ENCODE results near the gene HSD17B12. TPM values are rescaled to one million over a fixed set of nuclear protein-coding genes. Genes with fewer than 3 reads are reported as not detected.

The HSD17B12 gene
- total and polyA plus RNA-seq, 2 of the 8 experiments (the other 6 are each of a cell fraction or from before 2014, with no cell fraction given) = 46.0 to 121 TPM

- no peak for TF ChIP-seq CHD7 (IDR thresholded peaks at IDR 0.05; ENCODE audit: insufficient replicate concordance, low read length)
- TF ChIP-seq SP2 (IDR thresholded peaks at IDR 0.05; ENCODE audit: low read length) = no peak
- TF ChIP-seq BACH1 (IDR thresholded peaks at IDR 0.05; ENCODE audit: low read length) = no peak
These were observed 94.2 kb downstream of the HSD17B12 start (continued) for GRCh38 chr11:43774786-43775185.

All from H1 (cell line).